HFF-Myc (cell line): ENCODE measurements around the gene VPS52.
A peak's percentile ranks its signal among the peaks of the same experiment; 100 is the strongest.

ENCODE experiments used
- DNase-seq: peaks from one replicate; pipeline ENCODE4 v3.0.0-alpha.2; 2011; ENCODE audit warnings: low read depth; ENCODE audit errors: extremely low read depth
- H3K4me3 ChIP-seq: replicated peaks from 2 replicates; pipeline ENCODE4 v1.5.1; 2011; ENCODE audit warnings: low read depth, mild to moderate bottlenecking, control low read depth, low read length
- TF ChIP-seq, protein P1 (sequence below): IDR thresholded peaks from 2 replicates; pipeline ENCODE4 v1.5.1; 2012; ENCODE audit warnings: mild to moderate bottlenecking, low read depth, low read length, control low read depth; ENCODE audit errors: missing control alignments

VPS52 gene

DNA sequence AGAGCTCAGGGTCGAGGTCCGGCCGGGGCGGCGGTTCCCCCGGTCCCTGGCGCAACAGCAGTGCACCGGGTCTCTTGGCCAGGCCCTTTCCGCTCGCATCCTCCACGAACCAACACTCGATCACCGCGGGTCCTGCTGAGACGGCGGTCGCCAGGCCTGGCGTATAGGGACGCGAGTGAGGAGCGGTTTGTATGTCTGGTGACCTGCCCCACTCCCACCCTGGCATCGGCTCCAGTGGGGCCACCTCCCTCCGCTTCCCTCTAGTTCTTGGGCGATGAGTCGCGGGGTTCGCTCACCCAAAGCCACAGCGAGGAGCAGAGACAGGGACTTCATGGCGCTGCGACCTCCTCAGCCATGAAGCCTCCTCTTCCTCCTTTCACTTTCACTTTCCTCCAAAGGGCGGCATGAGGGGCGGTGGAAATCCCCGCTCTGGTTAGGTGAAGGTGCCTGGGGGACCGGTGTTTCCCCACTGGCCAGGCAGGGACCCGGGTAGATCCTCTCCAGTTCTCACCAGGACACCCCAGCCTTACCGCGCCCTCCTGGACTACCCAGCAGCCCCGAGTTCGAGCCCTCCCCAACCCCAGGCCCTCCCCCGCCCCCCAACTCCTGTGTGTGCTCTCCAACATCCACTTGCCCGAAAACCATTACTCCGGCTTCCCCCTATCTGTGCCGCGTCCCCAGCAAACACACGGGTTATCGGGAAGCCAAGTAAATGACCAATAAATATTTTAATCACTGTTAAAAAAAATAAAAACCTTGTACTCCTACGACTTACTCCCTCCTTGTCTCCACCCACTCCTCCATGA is 42.2 kb upstream of the VPS52 start, which contains the start of gene TAPBP:
TAPBP (minus strand) TSS at position 370 of the 806 bp plus-strand sequence; CDS start at position 333, 37 bp downstream.
- TF ChIP-seq, protein P1, sequence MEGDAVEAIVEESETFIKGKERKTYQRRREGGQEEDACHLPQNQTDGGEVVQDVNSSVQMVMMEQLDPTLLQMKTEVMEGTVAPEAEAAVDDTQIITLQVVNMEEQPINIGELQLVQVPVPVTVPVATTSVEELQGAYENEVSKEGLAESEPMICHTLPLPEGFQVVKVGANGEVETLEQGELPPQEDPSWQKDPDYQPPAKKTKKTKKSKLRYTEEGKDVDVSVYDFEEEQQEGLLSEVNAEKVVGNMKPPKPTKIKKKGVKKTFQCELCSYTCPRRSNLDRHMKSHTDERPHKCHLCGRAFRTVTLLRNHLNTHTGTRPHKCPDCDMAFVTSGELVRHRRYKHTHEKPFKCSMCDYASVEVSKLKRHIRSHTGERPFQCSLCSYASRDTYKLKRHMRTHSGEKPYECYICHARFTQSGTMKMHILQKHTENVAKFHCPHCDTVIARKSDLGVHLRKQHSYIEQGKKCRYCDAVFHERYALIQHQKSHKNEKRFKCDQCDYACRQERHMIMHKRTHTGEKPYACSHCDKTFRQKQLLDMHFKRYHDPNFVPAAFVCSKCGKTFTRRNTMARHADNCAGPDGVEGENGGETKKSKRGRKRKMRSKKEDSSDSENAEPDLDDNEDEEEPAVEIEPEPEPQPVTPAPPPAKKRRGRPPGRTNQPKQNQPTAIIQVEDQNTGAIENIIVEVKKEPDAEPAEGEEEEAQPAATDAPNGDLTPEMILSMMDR = no peak
- peak within 1 kb of the TSS; percentile 79 for H3K4me3 ChIP-seq
- DNase-seq = no peak

DNA sequence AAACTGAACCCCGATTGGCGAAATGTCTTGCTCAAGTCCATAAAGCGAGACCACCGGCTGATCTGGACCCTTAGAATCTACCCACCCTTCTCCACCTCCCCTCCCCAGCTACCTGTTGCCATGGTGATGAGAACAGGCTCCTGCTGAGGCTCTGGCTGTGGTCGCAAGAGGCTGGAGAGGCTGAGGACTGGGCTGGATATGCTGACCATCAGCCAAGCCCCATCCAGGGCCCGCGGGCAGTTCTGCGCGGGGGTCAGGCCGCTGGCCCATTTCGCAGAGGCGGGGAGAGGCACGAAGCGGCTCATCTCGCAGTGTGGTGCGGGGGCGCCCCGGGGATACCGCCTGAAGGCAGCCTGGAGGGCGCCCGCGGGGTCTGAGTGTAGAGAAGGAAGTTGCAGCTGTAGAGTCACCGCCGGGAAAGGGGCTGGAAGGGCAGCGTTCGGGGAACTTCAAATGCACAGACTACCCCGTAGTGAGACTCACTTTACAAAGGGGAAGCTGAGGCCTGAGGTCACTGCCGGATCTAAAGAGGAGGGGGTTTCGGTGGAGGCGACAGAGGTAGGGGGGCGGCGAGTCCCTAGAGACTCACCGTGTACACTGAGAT is 41.5 kb upstream of the VPS52 start:
- H3K4me3 ChIP-seq = peak overlapping the region; percentile 79
- TF ChIP-seq, protein P1 = no peak
- no peak for DNase-seq

DNA sequence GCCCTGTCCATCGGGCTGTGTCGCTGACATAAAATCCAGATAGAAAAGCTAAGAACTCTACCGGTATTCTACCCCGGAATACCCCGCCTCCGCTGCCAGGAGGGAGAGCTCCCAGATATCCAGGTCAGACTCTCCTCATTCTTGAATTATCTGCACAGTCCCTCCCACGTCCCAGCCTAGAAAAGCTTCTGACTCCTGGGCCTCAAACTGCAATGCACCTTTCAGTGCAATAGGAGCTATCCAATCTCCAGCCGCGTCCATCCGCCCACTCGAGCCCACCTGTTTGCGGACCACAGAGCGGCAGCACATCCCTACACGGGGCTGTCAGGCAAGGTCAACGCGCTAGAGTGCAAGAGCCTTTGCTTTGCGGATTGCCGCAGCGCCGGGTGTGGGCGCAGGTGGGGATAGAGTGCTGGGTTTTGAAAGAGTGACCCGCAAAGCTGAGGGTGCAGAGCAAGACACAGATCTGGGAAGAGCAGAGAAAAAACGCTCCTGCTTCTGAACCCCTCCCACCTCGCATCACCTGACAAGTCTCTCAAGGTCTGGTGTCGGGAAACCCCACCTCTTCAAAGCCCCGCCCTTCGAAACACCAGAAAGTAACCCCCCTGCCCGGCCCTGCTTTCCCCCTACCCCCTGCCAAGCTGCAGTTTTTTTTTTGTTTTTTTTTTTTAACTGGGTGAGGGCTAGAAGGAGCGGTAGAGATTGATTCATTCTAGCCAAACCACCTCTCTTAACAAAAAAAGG is 40.9 kb upstream of the VPS52 start:
- TF ChIP-seq, protein P1 = no peak
- DNase-seq = no peak
- peak overlapping the region; percentile 79 for H3K4me3 ChIP-seq

DNA sequence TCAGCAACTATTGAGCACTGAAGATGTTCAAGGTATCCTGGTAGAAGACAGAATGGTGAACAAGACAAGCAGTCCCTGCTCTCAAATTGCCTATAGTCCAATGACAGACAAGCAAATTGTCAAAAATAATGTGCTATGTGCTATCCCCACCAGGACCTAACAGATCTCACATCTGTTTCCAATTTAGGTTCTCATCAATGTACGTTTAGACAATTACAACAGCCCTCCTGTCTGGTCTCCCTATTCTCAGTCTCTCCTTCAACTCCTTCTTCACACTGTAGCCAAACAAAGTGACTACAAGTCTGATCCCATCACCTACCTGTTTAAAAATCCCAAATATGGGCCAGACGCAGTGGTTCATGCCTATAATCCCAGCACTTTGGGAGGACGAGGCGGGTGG is 34.7 kb upstream of the VPS52 start:
- no peak for DNase-seq

DNA sequence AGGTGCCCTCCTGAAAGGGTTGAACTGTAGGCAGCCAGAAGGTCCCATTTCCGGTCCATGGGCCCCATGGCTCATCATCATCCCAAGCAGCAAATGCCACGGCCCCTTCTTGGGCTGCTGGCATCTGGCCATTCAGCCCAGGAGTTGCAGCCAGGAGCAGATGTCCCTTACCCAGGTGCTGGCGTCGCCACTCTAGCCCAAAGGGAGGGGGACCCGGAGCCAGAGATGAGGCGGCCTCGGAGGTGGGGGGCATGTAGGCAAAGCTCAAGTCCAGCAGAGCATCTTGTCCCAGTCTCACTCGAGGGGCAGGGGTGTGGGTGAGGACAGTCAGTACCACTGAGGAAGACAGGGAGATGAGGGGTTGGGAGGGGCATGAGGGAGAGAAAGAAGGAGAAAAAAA is 33.4 kb upstream of the VPS52 start:
- DNase-seq = no peak
- TF ChIP-seq, protein P1 = no peak
- no peak overlapping the region for H3K4me3 ChIP-seq

More for the DNA sequence above, 34.7 kb upstream of the VPS52 start:
- TF ChIP-seq, protein P1 = no peak
- H3K4me3 ChIP-seq = no peak overlapping the region

DNA sequence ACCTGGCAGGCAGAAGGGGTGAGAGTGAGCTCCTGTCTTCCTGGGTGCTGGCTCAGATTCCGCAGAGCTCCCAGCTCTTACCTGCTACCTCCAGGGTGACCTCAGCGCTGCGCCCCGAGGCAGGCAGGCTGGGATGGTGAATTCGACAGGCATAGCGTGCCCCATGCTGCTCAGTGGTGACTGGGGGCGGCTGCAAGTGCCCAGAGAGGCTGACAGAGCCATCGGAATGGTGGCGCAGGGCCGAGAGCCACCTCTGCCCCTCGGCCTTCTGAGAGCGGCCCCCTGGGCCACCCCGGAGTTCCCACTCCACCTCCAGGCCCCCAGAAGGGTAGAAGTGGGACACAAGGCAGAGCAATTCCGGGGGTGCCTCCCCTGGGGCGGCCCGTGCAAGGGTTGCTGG is 32.5 kb upstream of the VPS52 start:
- no peak overlapping the region for H3K4me3 ChIP-seq
- DNase-seq = no peak
- TF ChIP-seq, protein P1 = no peak
